GM12878 (cell line): ENCODE measurements around the gene KLF3. TPM values are rescaled to one million over a fixed set of nuclear protein-coding genes. Genes with fewer than 3 reads are reported as not detected.
A peak's percentile ranks its signal among the peaks of the same experiment; 100 is the strongest.

Experiments
- ATAC-seq: fragments of 200-7000 bp; cut with Tn5 transposase; 3 replicates; pipeline ENCODE4 v1.9.1; 2020; ENCODE audit warnings: mild to moderate bottlenecking, moderate library complexity
- BruUV-seq: library from RNA; stranded (reverse); fragments of 400-500 nt; replicated peaks from 2 replicates; lab custom pipeline; 2021; lab: Mats Ljungman, UMichigan
- CTCF ChIA-PET: fragments of 300-600 bp; sonication (Branson Sonifier 250); formaldehyde crosslinking; extraction: SDS; loops from one replicate; lab custom pipeline; 2021; ENCODE audit warnings: inconsistent platforms; lab: Yijun Ruan, JAX
- POLR2A ChIA-PET: fragments of 350-600 bp; formaldehyde crosslinking; extraction: SDS; loops from one replicate; lab custom pipeline; 2021; ENCODE audit warnings: inconsistent platforms; lab: Charles Lee
- RAD21 ChIA-PET: fragments of 300-600 bp; sonication (Branson Sonifier 250); formaldehyde crosslinking; loops from one replicate; lab custom pipeline; 2023; ENCODE audit warnings: antibody characterized with exemption; ENCODE audit not compliant: unreplicated experiment; lab: Charles Lee
- SMC1A ChIA-PET: fragments of 300-600 bp; sonication (Branson Sonifier 250); formaldehyde crosslinking; loops from one replicate; lab custom pipeline; 2023; ENCODE audit not compliant: unreplicated experiment, uncharacterized antibody; lab: Charles Lee
- DNase-seq: peaks from one replicate; pipeline ENCODE4 v3.0.0-alpha.2; 2011; ENCODE audit warnings: low read depth, low spot score
- FAIRE-seq: peaks from 3 replicates; lab custom pipeline; 2011; peaks lifted over from hg19 to GRCh38; lab: Jason Lieb, UNC
- H2AFZ ChIP-seq: 2 replicates; pipeline ENCODE4 v1.6.0; 2011; ENCODE audit warnings: low read depth, low read length, control low read depth; ENCODE audit not compliant: control insufficient read depth
- H3K27ac ChIP-seq: 2 replicates; pipeline ENCODE4 v1.5.1; 2011; ENCODE audit warnings: control low read depth; ENCODE audit not compliant: control insufficient read depth, insufficient read depth
- H3K27me3 ChIP-seq, 2 experiments: replicated peaks in 1 of 2; 2 replicates each; pipeline versions ENCODE4 v1.6.0 to v1.6.1; 2011; ENCODE audit warnings: low read length in 1 of 2; ENCODE audit not compliant: control insufficient read depth in 2 of 2, insufficient read depth in 2 of 2
- H3K36me3 ChIP-seq, 2 experiments: 2 replicates each; pipeline ENCODE4 v1.5.1; 2011; ENCODE audit warnings: low read length in 1 of 2; ENCODE audit not compliant: control insufficient read depth in 2 of 2, insufficient read depth in 2 of 2
- H3K4me1 ChIP-seq: 2 replicates; pipeline ENCODE4 v1.6.1; 2011; ENCODE audit warnings: mild to moderate bottlenecking, low read length, moderate library complexity, mixed read lengths; ENCODE audit not compliant: control insufficient read depth, insufficient read depth
- H3K4me2 ChIP-seq: 2 replicates; pipeline ENCODE4 v1.6.0; 2011; ENCODE audit warnings: control low read depth; ENCODE audit not compliant: control insufficient read depth, insufficient read depth
- H3K4me3 ChIP-seq: fragments of 200-600 bp; sonication (generic); 2 replicates; pipeline ENCODE4 v1.5.1; 2016
- H3K79me2 ChIP-seq: 2 replicates; pipeline ENCODE4 v1.6.0; 2011; ENCODE audit warnings: low read length; ENCODE audit not compliant: control insufficient read depth, insufficient read depth
- H3K9ac ChIP-seq: 2 replicates; pipeline ENCODE4 v1.8.0; 2011; ENCODE audit warnings: low read length, control low read depth, mixed read lengths; ENCODE audit not compliant: control insufficient read depth, insufficient read depth
- H3K9me3 ChIP-seq: replicated peaks from 3 replicates; pipeline ENCODE4 v1.5.1; 2011; ENCODE audit warnings: mild to moderate bottlenecking, low read length; ENCODE audit not compliant: control insufficient read depth, insufficient read depth
- H4K20me1 ChIP-seq: 2 replicates; pipeline ENCODE4 v1.6.0; 2011; ENCODE audit not compliant: control insufficient read depth, insufficient read depth
- CBFB ChIP-seq: IDR thresholded peaks from 2 replicates; pipeline ENCODE4 v1.6.1; 2016; ENCODE audit warnings: antibody characterized with exemption, low read depth
- CBX5 ChIP-seq: sonication (generic); IDR thresholded peaks from 2 replicates; pipeline ENCODE4 v1.6.1; 2016; ENCODE audit warnings: low read depth, moderate library complexity, mild to moderate bottlenecking, inconsistent platforms
- E2F4 ChIP-seq: IDR thresholded peaks from 2 replicates; pipeline ENCODE4 v1.6.1; 2012; ENCODE audit warnings: low read depth, low read length, improper control_type of control experiment
- EP300 ChIP-seq, 2 experiments: fragments of 150-350 bp in 1 of 2; IDR thresholded peaks; 2 replicates each; pipeline ENCODE4 v1.6.1; 2011 to 2012; ENCODE audit warnings: low read depth in 2 of 2, low read length in 2 of 2, borderline replicate concordance in 1 of 2, improper control_type of control experiment in 1 of 2, inconsistent platforms in 1 of 2; ENCODE audit not compliant: control insufficient read depth in 1 of 2
- ESRRA ChIP-seq: IDR thresholded peaks from 2 replicates; pipeline ENCODE4 v1.6.1; 2012; ENCODE audit warnings: mild to moderate bottlenecking, low read length, improper control_type of control experiment
- ETV6 ChIP-seq, 2 experiments: fragments of 450-650 bp in 1 of 2; IDR thresholded peaks in 1 of 2; conservative IDR thresholded peaks in 1 of 2; 2 replicates each; pipeline ENCODE4 v1.6.1; 2014; ENCODE audit warnings: antibody characterized with exemption in 1 of 2, borderline replicate concordance in 1 of 2, low read depth in 1 of 2, mild to moderate bottlenecking in 1 of 2, moderate library complexity in 1 of 2
- JUNB ChIP-seq: IDR thresholded peaks from 2 replicates; pipeline ENCODE4 v1.6.1; 2016; ENCODE audit warnings: antibody characterized with exemption, mild to moderate bottlenecking
- MEF2A ChIP-seq: IDR thresholded peaks from 2 replicates; pipeline ENCODE4 v1.6.1; 2011; ENCODE audit warnings: low read depth, mild to moderate bottlenecking, low read length, moderate library complexity; ENCODE audit not compliant: insufficient read depth
- MEF2B ChIP-seq: fragments of 450-650 bp; IDR thresholded peaks from 2 replicates; pipeline ENCODE4 v1.6.1; 2018; ENCODE audit warnings: mild to moderate bottlenecking, moderate library complexity; ENCODE audit not compliant: partially characterized antibody, poor library complexity, severe bottlenecking
- MYC ChIP-seq: IDR thresholded peaks from 2 replicates; pipeline ENCODE4 v1.6.1; 2011; ENCODE audit warnings: mild to moderate bottlenecking, low read length, moderate library complexity, inconsistent platforms; ENCODE audit not compliant: insufficient read depth, insufficient replicate concordance, insufficient read length, severe bottlenecking
- PML ChIP-seq: IDR thresholded peaks from 2 replicates; pipeline ENCODE4 v1.6.1; 2012; ENCODE audit warnings: low read length, inconsistent platforms
- POLR2AphosphoS5 ChIP-seq: IDR thresholded peaks from 2 replicates; pipeline ENCODE4 v1.6.1; 2011; ENCODE audit warnings: mild to moderate bottlenecking, low read length, inconsistent platforms
- RUNX3 ChIP-seq: IDR thresholded peaks from 2 replicates; pipeline ENCODE4 v1.6.1; 2012; ENCODE audit warnings: low read length, inconsistent platforms
- SIN3A ChIP-seq: IDR thresholded peaks from 2 replicates; pipeline ENCODE4 v1.6.1; 2012; ENCODE audit warnings: low read depth, low read length, improper control_type of control experiment
- SPI1 ChIP-seq: IDR thresholded peaks from 2 replicates; pipeline ENCODE4 v1.6.1; 2011; ENCODE audit warnings: low read depth, mild to moderate bottlenecking, low read length, moderate library complexity, borderline replicate concordance; ENCODE audit not compliant: insufficient read depth
- SUZ12 ChIP-seq: fragments of 200-600 bp; sonication (generic); IDR thresholded peaks from one replicate; pipeline ENCODE4 v1.6.1; 2018; ENCODE audit warnings: antibody characterized with exemption, mild to moderate bottlenecking; ENCODE audit not compliant: unreplicated experiment
- TCF3 ChIP-seq: IDR thresholded peaks from 2 replicates; pipeline ENCODE4 v1.6.1; 2012; ENCODE audit warnings: low read depth, mild to moderate bottlenecking, low read length, borderline replicate concordance; ENCODE audit not compliant: insufficient read depth
- TCF7 ChIP-seq: IDR thresholded peaks from 2 replicates; pipeline ENCODE4 v1.6.1; 2014; ENCODE audit warnings: antibody characterized with exemption, borderline replicate concordance
- WRNIP1 ChIP-seq: IDR thresholded peaks from 2 replicates; pipeline ENCODE4 v1.6.1; 2011; ENCODE audit warnings: low read depth, low read length, improper control_type of control experiment, borderline replicate concordance
- ZBED1 ChIP-seq: IDR thresholded peaks from 2 replicates; pipeline ENCODE4 v1.6.1; 2016; ENCODE audit warnings: borderline replicate concordance
- WGBS: methylation state at CpG from one replicate; pipeline ENCODE4 v1.1.6; 2016; ENCODE audit warnings: low lambda C conversion rate; ENCODE audit not compliant: insufficient replicate concordance, insufficient coverage; ENCODE audit errors: missing lambda C conversion rate; 5-methylcytosine and 5-hydroxymethylcytosine counted together
- in situ Hi-C: fragments of 300-500 bp; cut with MboI; formaldehyde crosslinking; loops from 9 replicates; pipeline ENCODE4 v1.14.3; 2018; ENCODE audit warnings: mixed read lengths
- intact Hi-C: fragments of 100-400 bp; cut with micrococcal nuclease; formaldehyde crosslinking; loops from one replicate; pipeline ENCODE4 v1.14.2; 2022; ENCODE audit not compliant: unreplicated experiment
- polyA plus RNA-seq, 11 experiments: library from polyadenylated mRNA; depleted of rRNA in 4 of 11; unstranded in 6 of 11; stranded (reverse) in 5 of 11; fragments of >200 nt; fragmentation: Nextera tagmentation in 4 of 11; fragmentation: Illumina TruSeq in 1 of 11; extraction: Ambion mirVana in 4 of 11; extraction: Trizol in 1 of 11; gene quantifications; 1 replicate in 1 of 11; 2 replicates in 10 of 11; pipeline versions ENCODE4 v1.2.1 to v1.2.3, GENCODE V29; 2011 to 2016; ENCODE audit warnings: inconsistent platforms in 2 of 11, missing spikeins in 2 of 11, low read depth in 1 of 11
- total RNA-seq, 4 experiments: library from RNA; depleted of rRNA in 3 of 4; stranded (reverse); fragments of >200 nt in 3 of 4; fragmentation: Illumina TruSeq in 1 of 4; extraction: Trizol in 1 of 4; gene quantifications; 2 replicates each; pipeline versions ENCODE4 v1.2.1 to v1.2.3, GENCODE V29; 2013 to 2021
- TF ChIP-seq, protein P1 (sequence below): IDR thresholded peaks from 2 replicates; pipeline ENCODE4 v1.6.1; 2012; ENCODE audit warnings: low read depth, low read length, improper control_type of control experiment
- TF ChIP-seq, protein P2 (sequence below): fragments of 450-650 bp; IDR thresholded peaks from 2 replicates; pipeline ENCODE4 v1.6.1; 2017; ENCODE audit warnings: mild to moderate bottlenecking

The KLF3 gene
- total and polyA plus RNA-seq, 10 of the 15 experiments (the other 5 are each of a cell fraction or from before 2014, with no cell fraction given), result 1.4 to 5.8 (median 2.1) TPM

- Histone ChIP-seq H2AFZ (no peak overlapping the region; the same call in 1 of the 2 replicates), H3K4me3 (no peak overlapping the region), H4K20me1 (no peaks in the 10 kb centered on the region), H3K27ac (no peak overlapping the region), H3K36me3 (no peaks in the 10 kb centered on the region), H3K27me3 (no peaks in the 10 kb centered on the region), H3K9me3 (peaks cover 3% of the 10 kb centered on the region), H3K4me2 (peak overlapping the region; percentile 69), H3K9ac (no peak overlapping the region), H3K79me2 (no peaks in the 10 kb centered on the region), H3K4me1 (peaks cover 4% of the 10 kb centered on the region; the same call in 1 of the 2 replicates)
- 5% methylated on average over 2 of the region's 2 CpGs for WGBS
- DNase-seq (peak; percentile 15), ATAC-seq (peak; percentile 88), FAIRE-seq (peak; percentile 86)
- SMC1A ChIA-PET, result interaction anchor here (0.5 to 2.0 kb wide), 5 partner anchors 9 to 324 kb away, joined by 3 to 5 read pairs (median 4); no protein-coding TSS in a partner anchor
- no TSS peak for BruUV-seq
- CTCF ChIA-PET, result interaction anchor here (0.9 to 1.2 kb wide), 2 partner anchors 530 to 668 kb away, joined by 3 to 4 read pairs; no protein-coding TSS in a partner anchor
- in situ Hi-C loops (no loop called here), intact Hi-C loops (no loop called here)
- POLR2A ChIA-PET, result interaction anchor here (1.0 kb wide), 1 partner anchor 26 kb away, joined by 3 read pairs; no protein-coding TSS in a partner anchor
- RAD21 ChIA-PET, result no interaction called here
- no peak for TF ChIP-seq WRNIP1
- TF ChIP-seq CBFB, result peak; percentile 68; the same call in 1 of the 2 replicates
- peak; percentile 59; the same call in 1 of the 2 replicates for TF ChIP-seq ZBED1
- TF ChIP-seq ETV6 (conservative IDR thresholded peaks at IDR 0.05 in 1 of 2, IDR thresholded peaks at IDR 0.05 in 1 of 2; ENCODE audit: borderline replicate concordance in 1 of 2, low read depth in 1 of 2), result peak in 1 of 2 experiments; percentile 51; a peak in 1 of 4 replicates
- TF ChIP-seq SIN3A, result no peak
- no peak; a peak in 1 of 4 replicates for TF ChIP-seq EP300 (IDR thresholded peaks at IDR 0.05; ENCODE audit: borderline replicate concordance in 1 of 2, control insufficient read depth in 1 of 2, low read depth in 2 of 2, low read length in 2 of 2)
- peak; percentile 92 for TF ChIP-seq MEF2A
- peak; percentile 83 for TF ChIP-seq JUNB
- TF ChIP-seq PML, result 0 out of 2 replicates have a peak, but pooled peaks have one; percentile 30
- TF ChIP-seq CBX5, result 0 out of 2 replicates have a peak, but pooled peaks have one; percentile 56
- no peak for TF ChIP-seq ESRRA
- TF ChIP-seq TCF3, result no peak
- TF ChIP-seq, protein P1, sequence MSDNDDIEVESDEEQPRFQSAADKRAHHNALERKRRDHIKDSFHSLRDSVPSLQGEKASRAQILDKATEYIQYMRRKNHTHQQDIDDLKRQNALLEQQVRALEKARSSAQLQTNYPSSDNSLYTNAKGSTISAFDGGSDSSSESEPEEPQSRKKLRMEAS, result no peak
- TF ChIP-seq TCF7, result peak; percentile 43; the same call in 1 of the 2 replicates
- TF ChIP-seq SUZ12, result no peak
- TF ChIP-seq RUNX3, result peak; percentile 99
- no peak for TF ChIP-seq POLR2AphosphoS5
- no peak for TF ChIP-seq SPI1
- TF ChIP-seq, protein P2, sequence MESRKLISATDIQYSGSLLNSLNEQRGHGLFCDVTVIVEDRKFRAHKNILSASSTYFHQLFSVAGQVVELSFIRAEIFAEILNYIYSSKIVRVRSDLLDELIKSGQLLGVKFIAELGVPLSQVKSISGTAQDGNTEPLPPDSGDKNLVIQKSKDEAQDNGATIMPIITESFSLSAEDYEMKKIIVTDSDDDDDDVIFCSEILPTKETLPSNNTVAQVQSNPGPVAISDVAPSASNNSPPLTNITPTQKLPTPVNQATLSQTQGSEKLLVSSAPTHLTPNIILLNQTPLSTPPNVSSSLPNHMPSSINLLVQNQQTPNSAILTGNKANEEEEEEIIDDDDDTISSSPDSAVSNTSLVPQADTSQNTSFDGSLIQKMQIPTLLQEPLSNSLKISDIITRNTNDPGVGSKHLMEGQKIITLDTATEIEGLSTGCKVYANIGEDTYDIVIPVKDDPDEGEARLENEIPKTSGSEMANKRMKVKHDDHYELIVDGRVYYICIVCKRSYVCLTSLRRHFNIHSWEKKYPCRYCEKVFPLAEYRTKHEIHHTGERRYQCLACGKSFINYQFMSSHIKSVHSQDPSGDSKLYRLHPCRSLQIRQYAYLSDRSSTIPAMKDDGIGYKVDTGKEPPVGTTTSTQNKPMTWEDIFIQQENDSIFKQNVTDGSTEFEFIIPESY, result no peak
- no peak for TF ChIP-seq MYC
- no peak for TF ChIP-seq E2F4
- TF ChIP-seq MEF2B, result no peak
These were observed 46.1 kb downstream of the KLF3 start for GRCh38 chr4:38710053-38710452.
